Trophoblast cell (in vitro differentiated cells and primary cell): ENCODE results near the gene NR1I3.

Source experiments
- DNase-seq, 2 donors: peaks; one replicate each; pipeline ENCODE4 v3.0.0-alpha.2; 2016
- H2AFZ ChIP-seq: 2 replicates; pipeline ENCODE4 v1.6.1; 2013; ENCODE audit warnings: low read length, moderate library complexity, mild to moderate bottlenecking; ENCODE audit not compliant: insufficient read depth, poor library complexity
- H2AK5ac ChIP-seq: 2 replicates; pipeline ENCODE4 v1.6.1; 2013; ENCODE audit warnings: mild to moderate bottlenecking, low read length
- H2BK120ac ChIP-seq: 2 replicates; pipeline ENCODE4 v1.6.1; 2013; ENCODE audit warnings: low read length, mild to moderate bottlenecking, moderate library complexity; ENCODE audit not compliant: insufficient read depth, poor library complexity
- H2BK12ac ChIP-seq: 2 replicates; pipeline ENCODE4 v1.6.1; 2013; ENCODE audit warnings: mild to moderate bottlenecking, low read length, moderate library complexity
- H2BK5ac ChIP-seq: 2 replicates; pipeline ENCODE4 v1.6.1; 2013; ENCODE audit warnings: low read length, low read depth, moderate library complexity, mild to moderate bottlenecking; ENCODE audit not compliant: poor library complexity
- H3K14ac ChIP-seq: 2 replicates; pipeline ENCODE4 v1.6.1; 2013; ENCODE audit warnings: mild to moderate bottlenecking, low read length
- H3K18ac ChIP-seq: 2 replicates; pipeline ENCODE4 v1.6.1; 2013; ENCODE audit warnings: mild to moderate bottlenecking, low read length
- H3K23ac ChIP-seq: 2 replicates; pipeline ENCODE4 v1.6.1; 2013; ENCODE audit warnings: low read length
- H3K27ac ChIP-seq: 2 replicates; pipeline ENCODE4 v1.5.1; 2013; ENCODE audit warnings: low read depth, mild to moderate bottlenecking, inconsistent platforms, low read length, moderate library complexity
- H3K27me3 ChIP-seq: 2 replicates; pipeline ENCODE4 v1.6.1; 2013; ENCODE audit warnings: inconsistent platforms, mild to moderate bottlenecking, low read length, moderate library complexity; ENCODE audit not compliant: insufficient read depth
- H3K36me3 ChIP-seq, 2 experiments: 1 replicate in 1 of 2; 2 replicates in 1 of 2; pipeline ENCODE4 v1.6.1; 2013; ENCODE audit warnings: low read length in 2 of 2, mild to moderate bottlenecking in 2 of 2, moderate library complexity in 1 of 2; ENCODE audit not compliant: insufficient read depth in 2 of 2, control insufficient read depth in 1 of 2
- H3K4ac ChIP-seq: 2 replicates; pipeline ENCODE4 v1.6.1; 2013; ENCODE audit warnings: low read depth, mild to moderate bottlenecking, low read length, moderate library complexity
- H3K4me1 ChIP-seq, 2 experiments: 1 replicate in 1 of 2; 2 replicates in 1 of 2; pipeline ENCODE4 v1.6.1; 2013; ENCODE audit warnings: low read length in 2 of 2, mild to moderate bottlenecking in 2 of 2, moderate library complexity in 1 of 2; ENCODE audit not compliant: insufficient read depth in 2 of 2, control insufficient read depth in 1 of 2
- H3K4me2 ChIP-seq: 2 replicates; pipeline ENCODE4 v1.6.1; 2013; ENCODE audit warnings: inconsistent platforms, mild to moderate bottlenecking, low read length, moderate library complexity
- H3K4me3 ChIP-seq: 2 replicates; pipeline ENCODE4 v1.5.1; 2013; ENCODE audit warnings: mild to moderate bottlenecking, low read depth, low read length, inconsistent platforms
- H3K79me1 ChIP-seq: one replicate; pipeline ENCODE4 v1.6.1; 2013; ENCODE audit warnings: low read length
- H3K79me2 ChIP-seq: 2 replicates; pipeline ENCODE4 v1.6.1; 2013; ENCODE audit warnings: low read length, mild to moderate bottlenecking; ENCODE audit not compliant: control insufficient read depth, insufficient read depth, poor library complexity
- H3K9ac ChIP-seq: 2 replicates; pipeline ENCODE4 v1.6.1; 2013; ENCODE audit warnings: mild to moderate bottlenecking, low read length
- H3K9me3 ChIP-seq: 2 replicates; pipeline ENCODE4 v1.6.1; 2013; ENCODE audit warnings: low read depth, mild to moderate bottlenecking, control low read depth, inconsistent platforms, low read length; ENCODE audit not compliant: insufficient read depth
- H4K12ac ChIP-seq: 2 replicates; pipeline ENCODE4 v1.6.1; 2013; ENCODE audit warnings: low read depth, mild to moderate bottlenecking, low read length, moderate library complexity
- H4K8ac ChIP-seq: 2 replicates; pipeline ENCODE4 v1.6.1; 2013; ENCODE audit warnings: low read depth, mild to moderate bottlenecking, low read length, moderate library complexity
- H4K91ac ChIP-seq: one replicate; pipeline ENCODE4 v1.6.1; 2013; ENCODE audit warnings: low read depth, mild to moderate bottlenecking, low read length, moderate library complexity
- WGBS: extraction: QIAGEN DNeasy Blood & Tissue Kit; methylation state at CpG from one replicate; pipeline ENCODE4 v1.1.7; 2013; ENCODE audit warnings: missing lambda C conversion rate; ENCODE audit not compliant: insufficient read length, insufficient coverage; ENCODE audit errors: extremely low coverage; 5-methylcytosine and 5-hydroxymethylcytosine counted together

Gene NR1I3

DNA sequence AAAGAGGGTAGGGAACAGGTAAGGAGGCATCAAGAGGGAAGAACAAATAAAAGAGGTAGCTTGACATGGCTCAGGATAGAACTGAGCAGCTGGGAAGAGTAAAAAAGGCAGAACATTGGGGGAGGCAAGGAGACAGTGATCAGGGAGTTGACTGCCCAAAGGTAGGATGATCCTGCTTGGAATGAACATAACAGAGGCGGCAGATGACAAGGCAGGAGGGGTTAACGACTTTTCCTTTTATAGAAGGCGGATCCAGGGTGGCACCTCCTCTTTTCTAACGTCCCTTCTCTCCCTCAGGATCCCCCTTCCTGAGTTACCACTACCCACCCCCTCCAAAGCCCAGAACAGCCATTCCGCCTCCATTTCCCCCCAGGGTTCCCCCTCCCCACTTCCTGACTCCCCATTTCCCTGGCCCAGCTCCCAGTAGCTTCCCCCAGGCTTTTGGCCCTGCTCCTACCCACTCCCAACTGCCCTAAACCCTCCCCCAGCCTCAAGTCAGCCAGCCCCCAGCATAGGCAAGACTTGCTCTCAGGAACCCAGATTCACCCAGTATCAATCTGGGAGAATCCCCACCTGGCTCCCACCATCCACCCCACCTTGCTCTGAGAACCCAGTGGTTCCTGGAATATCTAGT, 38.4 kb downstream of the NR1I3 start:
- Histone ChIP-seq H3K27me3 (no peaks in the 10 kb centered on the region), H2BK120ac (no peak overlapping the region), H3K23ac (no peak overlapping the region), H4K8ac (no peak overlapping the region), H4K12ac (no peak overlapping the region), H3K9ac (no peak overlapping the region), H3K79me1 (peaks cover 14% of the 10 kb centered on the region), H3K4me1 (peaks cover 27 to 31% of the 10 kb centered on the region in 2 experiments), H2BK12ac (no peak overlapping the region), H3K14ac (no peak overlapping the region), H3K4me2 (no peak overlapping the region), H3K4ac (no peak overlapping the region), H3K18ac (no peak overlapping the region), H3K27ac (no peak overlapping the region), H3K36me3 (peaks cover 2 to 4% of the 10 kb centered on the region in 2 experiments), H3K79me2 (peaks cover 6% of the 10 kb centered on the region), H3K9me3 (no peaks in the 10 kb centered on the region), H3K4me3 (no peak overlapping the region), H2BK5ac (no peak overlapping the region), H4K91ac (no peak overlapping the region), H2AK5ac (no peak overlapping the region), H2AFZ (no peak overlapping the region)
- DNase-seq: no peak
- WGBS: no CpG with 5 or more reads among the region's 5 CpGs

DNA sequence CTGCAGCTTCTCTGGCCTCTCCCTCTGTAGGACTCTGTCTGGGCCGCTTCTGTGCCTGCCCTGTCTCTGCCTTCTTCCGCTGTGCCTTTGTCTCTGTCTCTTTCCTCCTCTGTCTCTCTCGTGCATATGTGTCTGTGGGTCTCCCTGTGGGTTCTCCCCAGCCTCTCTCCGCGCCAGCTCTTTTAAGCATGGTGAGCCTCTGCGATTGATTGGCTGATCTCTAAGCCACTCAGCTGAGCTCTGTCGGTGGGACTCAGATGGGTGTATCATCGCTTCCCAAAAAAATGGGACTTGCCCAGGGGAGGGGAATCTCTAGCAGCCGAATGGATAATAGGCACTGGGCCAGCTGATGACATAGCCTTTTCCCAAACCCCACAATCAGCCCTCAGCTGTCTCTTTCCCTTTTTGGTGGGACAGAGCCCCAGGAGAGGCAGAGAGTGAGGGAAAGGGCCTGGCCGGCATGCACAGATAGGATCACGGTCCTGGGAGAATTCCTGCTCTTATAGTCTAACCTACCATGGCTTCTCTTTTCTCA, 39.0 kb downstream of the NR1I3 start, which contains the start of gene ADAMTS4:
Gene ADAMTS4 (minus strand): TSS at position 158 of the 535 bp plus-strand sequence. CDS start 427 bp downstream, outside the sequence.
- H3K79me1 ChIP-seq: peaks cover 14% of the 10 kb centered on the region
- no peak within 1 kb of the TSS for H2AK5ac ChIP-seq
- no peaks in the 10 kb centered on the region for H3K9me3 ChIP-seq
- no peak within 1 kb of the TSS for H3K18ac ChIP-seq
- peak within 1 kb of the TSS; percentile 70 for H2BK12ac ChIP-seq
- H3K27me3 ChIP-seq: no peaks in the 10 kb centered on the region
- H3K27ac ChIP-seq: no peak within 1 kb of the TSS
- H3K4me1 ChIP-seq: peaks cover 27 to 31% of the 10 kb centered on the region in 2 experiments
- H2BK120ac ChIP-seq: no peak within 1 kb of the TSS
- peaks cover 6% of the 10 kb centered on the region for H3K79me2 ChIP-seq
- H3K4me3 ChIP-seq: no peak within 1 kb of the TSS
- no peak within 1 kb of the TSS for H3K9ac ChIP-seq
- no peak within 1 kb of the TSS for H3K4me2 ChIP-seq
- H3K14ac ChIP-seq: peak within 1 kb of the TSS; percentile 33
- H4K91ac ChIP-seq: no peak within 1 kb of the TSS
- no CpG with 5 or more reads among the region's 11 CpGs for WGBS
- no peak for DNase-seq
- H2BK5ac ChIP-seq: no peak within 1 kb of the TSS
- H4K12ac ChIP-seq: no peak within 1 kb of the TSS
- H3K4ac ChIP-seq: no peak within 1 kb of the TSS
- H3K23ac ChIP-seq: no peak within 1 kb of the TSS
- peaks cover 2 to 4% of the 10 kb centered on the region in 2 experiments for H3K36me3 ChIP-seq
- peak within 1 kb of the TSS; percentile 58 for H2AFZ ChIP-seq
- H4K8ac ChIP-seq: peak within 1 kb of the TSS; percentile 64

DNA sequence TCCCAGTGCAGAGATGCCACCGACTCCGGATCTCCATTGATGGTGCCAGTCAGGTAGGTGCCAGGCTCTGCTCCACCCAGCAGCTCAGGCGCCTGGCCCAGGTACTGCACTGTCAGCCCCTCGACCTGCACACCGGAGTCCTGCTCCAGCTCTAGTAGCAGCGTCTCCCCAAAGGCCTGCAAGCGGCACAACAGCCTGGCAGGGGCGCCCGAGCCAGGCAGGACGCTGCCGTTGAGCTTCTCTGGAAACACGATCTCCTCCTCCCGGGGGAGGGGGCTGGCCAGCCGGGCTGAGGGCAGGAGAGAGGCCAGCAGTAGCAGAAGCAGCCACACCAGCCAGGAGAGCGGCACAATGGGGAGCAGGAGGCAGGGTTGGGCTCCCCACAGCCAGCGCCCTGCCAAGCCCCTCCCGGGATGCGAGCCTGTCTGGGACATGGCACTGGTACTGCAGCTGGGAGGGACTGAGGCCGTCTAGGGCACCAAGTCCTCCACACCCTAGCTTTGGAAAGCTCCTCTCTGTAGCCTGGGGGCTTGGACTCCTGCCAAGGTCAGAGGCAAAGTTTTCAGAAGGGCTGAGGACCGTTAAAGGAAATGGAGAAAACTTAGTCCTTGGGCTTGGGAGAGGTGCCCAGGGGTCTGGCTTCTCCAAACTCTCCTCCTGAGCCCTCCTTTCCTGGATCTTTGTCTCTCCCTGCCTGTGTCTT, 39.7 kb downstream of the NR1I3 start:
- no peak overlapping the region for H3K4me2 ChIP-seq
- peak in 1 of 2 donors; percentile 33 for DNase-seq
- H3K23ac ChIP-seq: no peak overlapping the region
- H2AK5ac ChIP-seq: no peak overlapping the region
- no peak overlapping the region for H4K12ac ChIP-seq
- peak overlapping the region; percentile 70 for H2BK12ac ChIP-seq
- H2AFZ ChIP-seq: peak overlapping the region; percentile 58
- no peak overlapping the region for H3K18ac ChIP-seq
- H2BK5ac ChIP-seq: no peak overlapping the region
- no peak overlapping the region for H3K4me3 ChIP-seq
- no peak overlapping the region for H3K4ac ChIP-seq
- H3K79me1 ChIP-seq: peaks cover 14% of the 10 kb centered on the region
- no peaks in the 10 kb centered on the region for H3K36me3 ChIP-seq
- H3K4me1 ChIP-seq: peaks cover 27 to 29% of the 10 kb centered on the region in 2 experiments
- no CpG with 5 or more reads among the region's 20 CpGs for WGBS
- H4K8ac ChIP-seq: peak overlapping the region; percentile 64
- H3K9me3 ChIP-seq: no peaks in the 10 kb centered on the region
- H2BK120ac ChIP-seq: no peak overlapping the region
- H3K14ac ChIP-seq: peak overlapping the region; percentile 33
- H3K27ac ChIP-seq: no peak overlapping the region
- no peak overlapping the region for H3K9ac ChIP-seq
- no peak overlapping the region for H4K91ac ChIP-seq
- H3K27me3 ChIP-seq: no peaks in the 10 kb centered on the region
- peaks cover 6% of the 10 kb centered on the region for H3K79me2 ChIP-seq

DNA sequence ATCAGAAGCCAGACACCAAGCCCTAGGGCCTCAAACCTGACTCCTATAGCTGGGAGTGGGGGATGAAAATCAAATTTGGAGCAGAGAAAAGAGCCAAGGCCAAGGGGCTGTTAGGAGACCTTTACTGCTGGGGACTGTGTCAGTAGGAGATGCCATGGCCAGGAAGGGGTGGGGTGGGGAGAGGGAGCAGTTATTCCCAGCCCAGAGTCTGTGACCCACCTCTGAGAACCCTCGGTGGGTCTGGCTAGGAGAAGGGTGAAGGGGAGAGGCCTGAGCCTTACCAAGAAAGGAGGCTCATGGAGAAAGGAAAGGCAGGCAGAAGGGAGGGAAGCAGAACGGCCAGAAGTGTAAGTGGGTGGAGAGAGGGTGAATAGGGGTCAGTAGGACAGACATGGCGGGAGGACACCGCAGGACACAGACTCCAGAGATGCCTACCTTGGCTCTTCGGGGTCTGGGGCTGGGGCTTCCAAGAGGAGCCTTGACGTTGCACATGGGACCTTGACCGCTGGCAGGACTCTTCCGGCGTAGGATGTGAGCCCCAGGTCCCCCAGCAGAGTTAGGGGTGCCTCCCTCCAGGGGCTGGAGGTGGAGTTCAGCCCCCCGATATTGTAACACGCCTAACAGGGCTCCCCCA, 40.3 kb downstream of the NR1I3 start:
- Histone ChIP-seq H2AFZ (no peak overlapping the region), H3K4ac (no peak overlapping the region), H3K9ac (no peak overlapping the region), H3K36me3 (no peaks in the 10 kb centered on the region), H3K9me3 (no peaks in the 10 kb centered on the region), H2BK120ac (no peak overlapping the region), H2AK5ac (no peak overlapping the region), H2BK5ac (no peak overlapping the region), H4K8ac (no peak overlapping the region), H3K18ac (no peak overlapping the region), H3K4me2 (no peak overlapping the region), H3K14ac (no peak overlapping the region), H3K23ac (no peak overlapping the region), H2BK12ac (no peak overlapping the region), H3K4me1 (peaks cover 24 to 27% of the 10 kb centered on the region in 2 experiments), H4K12ac (no peak overlapping the region), H3K4me3 (no peak overlapping the region), H3K79me2 (peaks cover 6% of the 10 kb centered on the region), H3K27ac (no peak overlapping the region), H4K91ac (no peak overlapping the region), H3K79me1 (peaks cover 14% of the 10 kb centered on the region), H3K27me3 (no peaks in the 10 kb centered on the region)
- DNase-seq: no peak
- WGBS: no CpG with 5 or more reads among the region's 11 CpGs
